Stimulated activated CD4-positive, alpha-beta T cell treated with anti-CD3 and anti-CD28 coated beads, Interleukin-12 subunit alpha, Interleukin-12 subunit beta, amount 100 ng/mL, for 48 hours (primary cell): Measurements from ENCODE around the gene SYNE1.
A peak's percentile ranks its signal among the peaks of the same experiment; 100 is the strongest.

Experiments
- DNase-seq, 3 donors: peaks; one replicate each; pipeline ENCODE4 v3.0.0-alpha.2; 2020; ENCODE audit warnings: low read depth in 2 of 3, low spot score in 1 of 3

SYNE1 gene

DNA sequence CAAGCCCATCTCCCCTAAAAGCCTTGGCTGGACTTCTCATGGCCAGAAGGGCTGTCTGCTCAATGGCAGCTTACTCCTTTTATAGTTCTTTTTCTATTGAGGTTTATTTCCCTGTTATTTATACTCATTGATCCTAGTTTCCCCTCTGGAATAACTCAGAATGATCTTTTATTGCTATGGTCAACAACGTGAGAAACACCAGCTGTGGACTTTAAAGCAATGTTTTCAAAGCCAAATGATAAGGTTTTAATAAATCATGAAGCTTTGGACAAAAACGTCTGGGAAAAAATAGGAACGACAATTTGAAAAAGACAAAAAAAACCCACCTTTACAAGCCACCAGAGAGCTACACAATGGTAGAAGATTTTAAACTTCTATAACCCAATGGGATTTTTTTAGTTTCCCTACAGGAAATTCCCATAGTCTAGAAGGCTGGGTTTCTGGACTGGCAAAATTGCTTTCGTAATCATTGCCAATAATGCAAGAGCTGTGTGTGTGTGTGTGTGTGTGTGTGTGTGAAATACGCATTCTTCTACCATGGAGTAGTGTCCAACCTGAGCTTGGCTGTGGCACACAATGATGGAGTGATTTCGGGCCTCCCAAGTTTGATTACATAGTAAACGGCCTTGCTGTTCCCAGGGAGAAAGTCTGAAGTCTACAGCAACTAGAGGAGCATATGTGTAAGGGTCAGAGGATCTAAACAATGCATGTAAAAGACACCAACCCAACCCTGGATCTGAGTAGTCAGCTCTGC is 396.0 kb downstream of the SYNE1 start:
- DNase-seq: no peak

DNA sequence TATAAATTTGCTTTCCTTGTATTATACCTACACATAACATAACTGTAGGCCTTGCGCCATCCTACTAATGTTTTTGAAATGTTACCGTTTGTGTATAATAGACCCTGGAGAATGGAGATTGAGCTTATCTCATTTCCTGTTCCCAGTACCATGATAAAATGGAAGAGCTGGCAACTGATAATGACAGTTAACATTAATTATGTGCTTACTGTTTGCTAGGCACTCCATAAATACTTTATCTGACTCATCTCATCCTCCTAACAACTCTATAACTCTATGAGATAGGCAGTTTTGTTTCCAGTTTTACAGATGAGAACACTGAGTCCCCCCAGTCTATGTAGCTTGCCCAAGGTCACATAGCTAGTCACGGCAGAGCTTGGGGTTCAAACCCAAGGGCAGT is 396.7 kb downstream of the SYNE1 start:
- no peak for DNase-seq

DNA sequence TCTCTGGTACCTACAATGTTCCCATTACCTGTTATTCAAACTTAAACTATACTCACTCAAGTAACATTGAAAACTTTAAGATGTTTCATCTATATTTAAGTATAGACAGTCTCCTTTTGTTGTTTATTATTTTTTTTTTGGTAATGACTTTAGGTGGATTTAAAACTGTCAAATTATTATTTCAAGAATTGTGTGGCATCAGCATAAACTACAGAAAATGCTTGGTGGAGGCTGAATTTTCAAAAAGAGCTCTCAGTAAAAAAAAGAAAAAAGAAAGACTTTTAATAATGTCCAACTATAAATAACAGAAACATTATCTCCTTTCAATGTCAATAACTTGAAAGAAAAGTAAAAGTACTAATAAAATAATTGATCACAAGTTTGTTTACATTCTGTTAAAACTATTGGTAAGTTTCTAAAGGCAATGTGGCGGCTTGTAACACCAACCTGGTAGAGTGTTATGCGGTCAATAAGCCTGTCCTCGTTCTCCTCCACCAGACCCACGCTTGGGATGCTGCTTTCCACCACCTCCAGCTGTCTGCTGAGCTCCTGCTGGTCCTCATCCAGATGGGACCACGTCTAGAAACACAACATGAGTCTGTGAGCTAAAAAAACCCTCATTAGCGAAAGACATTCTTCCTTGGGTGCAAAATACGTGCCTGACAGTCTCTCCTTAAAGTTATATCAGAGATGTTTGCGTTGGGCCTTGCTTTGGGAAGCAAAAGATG is 400.6 kb downstream of the SYNE1 start:
- no peak for DNase-seq

DNA sequence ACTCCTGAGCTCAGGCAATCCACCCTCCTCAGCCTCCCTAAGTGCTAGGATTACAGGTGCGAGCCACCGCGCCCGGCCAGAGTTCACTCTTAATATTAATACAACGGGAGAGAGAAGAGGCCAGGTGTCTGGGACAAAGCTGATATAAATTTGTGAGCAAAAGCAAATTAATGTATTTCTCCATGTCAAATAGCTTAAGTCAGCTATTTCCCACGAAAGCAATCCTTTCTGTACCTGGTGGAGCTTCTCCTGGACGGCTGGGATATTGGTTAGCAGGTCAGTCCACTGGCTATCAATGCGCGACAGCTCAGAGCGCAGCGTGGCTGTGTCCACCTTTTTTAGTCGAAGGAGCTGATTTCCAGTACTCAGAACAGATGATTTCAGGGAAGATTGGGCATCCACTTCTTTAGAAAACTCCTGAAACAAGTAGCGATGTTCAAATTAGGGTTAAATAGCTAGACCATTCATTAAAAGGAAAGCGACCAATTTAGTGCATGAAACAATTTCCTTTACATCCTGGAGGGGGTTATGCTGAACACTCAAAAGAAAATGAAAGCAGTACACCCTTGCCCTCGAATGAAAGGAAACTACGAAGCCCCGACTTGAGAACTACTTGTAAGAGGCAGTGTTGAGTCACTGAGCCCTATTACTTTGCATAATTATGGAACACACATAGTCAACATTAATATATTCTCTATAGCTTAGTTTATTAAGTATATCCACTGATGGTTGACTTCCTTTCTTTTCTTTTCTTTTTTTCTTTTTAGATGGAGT is 403.4 kb downstream of the SYNE1 start:
- no peak for DNase-seq

DNA sequence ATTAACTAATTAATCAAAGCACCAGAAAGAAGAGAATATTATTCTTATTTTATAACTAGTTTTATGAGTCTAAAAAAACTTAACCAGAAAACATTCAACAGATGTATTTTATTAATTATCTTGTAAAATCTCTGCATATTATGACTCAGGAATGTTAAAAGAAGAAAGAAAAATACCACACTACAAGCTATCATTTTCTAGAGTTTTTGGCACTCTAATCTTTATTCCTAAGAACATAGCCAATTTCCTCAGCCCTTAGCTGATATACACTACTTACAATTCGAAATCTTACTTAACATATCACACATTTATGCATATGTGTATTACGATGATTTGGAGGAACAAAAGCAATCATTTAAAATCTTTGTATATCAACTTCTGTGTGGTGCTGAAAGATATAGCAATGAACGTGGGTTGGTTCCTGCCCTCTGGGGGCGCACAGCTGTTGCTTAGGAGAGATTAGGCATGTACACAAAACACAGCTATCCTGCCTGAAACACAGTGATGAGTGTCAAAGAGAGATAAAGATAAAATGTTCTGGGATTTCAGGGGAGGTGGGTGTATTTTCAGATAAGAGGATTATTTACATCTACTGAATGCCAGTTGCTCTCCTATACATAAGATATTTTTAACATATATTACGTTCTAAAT is 404.5 kb downstream of the SYNE1 start:
- peak in 1 of 3 donors; percentile 5 for DNase-seq

DNA sequence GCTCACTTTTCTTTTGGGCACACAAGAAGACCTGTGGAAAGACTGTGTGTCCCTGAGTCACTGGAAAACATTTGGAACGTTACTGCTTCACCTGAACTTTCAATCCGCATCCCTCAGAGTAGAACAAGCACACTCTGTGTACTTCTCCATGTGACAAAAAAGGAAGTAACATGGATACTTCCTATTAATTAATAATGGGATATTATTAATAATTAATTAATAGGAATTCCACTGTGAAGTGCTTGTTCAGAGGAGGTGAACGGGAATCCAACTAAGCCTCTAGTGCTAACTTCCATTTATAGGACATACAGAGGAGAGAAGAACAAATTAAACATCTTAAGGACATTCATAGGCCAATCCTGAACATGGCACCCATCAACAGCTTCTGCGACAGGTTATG is 407.8 kb downstream of the SYNE1 start:
- DNase-seq: no peak

DNA sequence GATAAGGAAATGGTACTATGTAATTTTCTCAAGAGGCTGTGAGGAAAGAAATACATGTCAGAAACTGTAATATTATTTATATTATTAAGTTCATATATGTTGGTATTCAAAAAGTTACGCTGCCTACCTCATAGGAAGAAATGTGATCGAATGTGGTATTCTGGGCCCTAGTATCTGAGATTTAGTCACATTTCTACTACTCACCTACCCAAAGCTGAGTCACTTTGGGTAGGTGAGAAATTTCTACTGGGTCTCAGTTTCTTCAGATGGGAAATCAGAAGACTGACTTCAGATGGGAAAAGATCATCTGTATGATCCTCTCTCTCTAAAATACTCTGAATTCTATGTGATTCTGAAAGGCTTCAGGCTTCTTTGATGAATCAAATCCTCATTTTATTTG is 411.0 kb downstream of the SYNE1 start:
- no peak for DNase-seq

DNA sequence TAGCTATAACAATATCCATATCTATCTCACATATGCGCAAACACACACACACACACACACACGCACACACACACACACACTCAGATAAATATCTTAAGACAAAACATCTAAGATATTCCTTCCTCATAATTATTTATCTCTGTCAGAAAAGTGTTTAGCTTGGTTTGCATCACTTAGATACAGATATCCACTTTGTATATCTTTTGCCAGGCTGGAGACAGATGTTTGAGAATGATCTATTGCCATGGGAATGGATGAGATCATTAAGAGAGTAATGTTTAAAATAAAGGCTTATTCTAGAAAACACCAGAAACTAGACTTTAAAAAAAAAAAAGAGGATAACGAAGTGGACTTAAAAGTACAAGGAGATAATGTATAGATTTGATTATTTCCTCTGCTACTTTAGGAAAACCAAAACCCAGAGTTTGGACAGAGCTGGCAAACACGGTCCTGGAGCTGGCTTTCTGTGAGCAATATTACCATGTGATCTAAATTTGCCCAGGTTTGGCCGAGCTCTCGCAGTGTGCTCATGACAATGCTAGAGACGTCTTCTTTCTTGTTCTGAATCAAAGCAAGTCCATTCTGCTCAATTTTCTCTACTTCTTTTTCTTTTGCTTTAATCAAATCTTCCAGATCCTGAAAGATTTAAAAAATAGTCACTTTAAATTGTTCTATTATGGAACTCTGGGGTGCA is 411.8 kb downstream of the SYNE1 start:
- DNase-seq: no peak

DNA sequence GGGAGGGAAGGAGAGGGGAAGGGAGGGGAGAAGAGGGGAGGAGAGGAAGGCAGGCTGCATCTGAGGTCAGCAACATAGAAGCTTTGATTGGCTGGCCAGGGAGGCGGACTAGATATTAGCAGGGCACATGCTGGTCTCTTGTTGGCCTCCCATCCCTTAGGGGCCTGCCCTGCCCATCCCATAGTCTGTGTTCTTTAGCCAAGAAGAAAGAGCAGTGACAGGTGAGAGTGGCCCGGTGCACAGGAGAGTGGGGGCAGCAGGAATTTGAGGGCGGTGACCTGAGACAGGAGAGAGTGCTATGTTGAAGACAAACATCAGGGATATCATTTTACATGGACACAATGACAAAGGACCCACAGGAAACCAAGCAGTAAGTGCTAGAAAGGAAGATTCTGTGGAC is 413.5 kb downstream of the SYNE1 start:
- no peak for DNase-seq

DNA sequence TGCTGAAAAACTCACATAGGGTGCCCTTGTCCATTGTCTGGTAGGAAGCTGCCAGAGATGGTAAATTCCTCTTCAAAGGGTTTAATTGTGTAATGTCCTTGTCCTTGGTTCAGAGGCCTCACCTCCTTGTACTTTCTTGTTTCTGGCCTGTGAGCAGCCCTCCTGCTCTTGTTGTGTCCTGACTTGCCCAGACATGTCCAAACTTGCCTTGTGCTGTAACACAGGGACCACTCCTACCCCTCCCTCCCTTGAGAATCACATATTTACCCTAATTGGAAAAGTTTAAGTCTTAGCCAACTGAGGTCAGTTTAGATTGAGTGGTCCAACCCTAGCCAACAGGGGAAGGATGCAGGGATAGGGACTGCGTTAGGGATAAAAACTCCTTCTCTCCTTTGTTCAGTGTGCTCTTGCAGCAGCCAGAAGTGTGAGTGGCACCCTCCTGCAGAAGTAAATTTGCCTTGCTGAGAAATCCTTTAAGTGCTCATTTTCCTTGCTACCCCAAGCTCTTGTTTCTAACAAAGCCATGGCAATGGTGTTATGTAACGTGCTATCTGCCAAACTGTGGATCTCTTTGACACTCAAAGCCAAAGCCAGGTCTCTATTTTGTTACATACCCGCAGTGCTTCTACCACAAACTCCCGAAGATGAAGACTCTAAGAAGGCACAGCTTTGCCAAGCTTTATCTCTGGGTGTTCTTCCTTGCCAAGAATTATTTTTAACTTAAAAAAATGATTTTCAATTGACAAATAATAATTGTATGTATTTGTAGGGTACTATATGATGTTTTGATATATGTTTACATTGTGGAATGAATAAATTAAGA is 415.1 kb downstream of the SYNE1 start:
- DNase-seq: no peak

DNA sequence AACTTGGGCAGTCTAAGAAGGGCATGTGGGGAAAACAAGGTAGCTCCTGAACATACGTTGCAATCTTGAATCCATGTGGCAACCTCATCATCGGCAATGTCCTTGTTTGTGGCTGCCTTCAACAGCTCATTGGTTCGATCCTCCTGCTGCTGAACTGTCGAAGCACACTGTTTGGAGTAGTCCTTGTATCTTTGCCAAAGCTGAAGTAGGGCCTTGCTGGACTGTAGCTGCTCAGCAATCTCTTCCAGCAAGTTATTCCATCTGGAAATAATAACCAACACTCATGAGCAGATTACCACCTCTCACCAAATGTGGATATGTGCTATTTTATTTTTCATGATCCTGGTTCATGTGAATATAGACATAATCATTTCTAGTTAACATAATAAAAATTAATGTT is 416.4 kb downstream of the SYNE1 start:
- DNase-seq: no peak

DNA sequence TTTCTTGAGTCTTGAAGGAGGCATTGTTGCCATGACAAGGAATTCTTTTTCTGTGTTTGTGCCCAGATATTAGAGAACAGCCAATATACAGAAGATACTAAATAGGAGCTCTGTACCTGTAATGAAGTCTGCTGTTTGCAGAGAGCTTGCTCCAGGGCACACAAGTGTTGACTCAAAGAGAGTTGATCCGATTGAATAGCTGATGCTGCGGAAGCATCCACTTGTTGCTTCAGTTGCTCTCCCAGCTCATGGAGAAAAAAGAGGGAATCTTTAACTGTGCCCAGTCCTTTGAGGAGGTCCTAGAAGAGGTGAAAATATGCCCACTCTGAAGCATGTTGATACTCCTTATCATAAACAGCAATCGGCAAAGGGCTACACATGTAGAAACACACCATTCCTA is 418.3 kb downstream of the SYNE1 start:
- no peak for DNase-seq

DNA sequence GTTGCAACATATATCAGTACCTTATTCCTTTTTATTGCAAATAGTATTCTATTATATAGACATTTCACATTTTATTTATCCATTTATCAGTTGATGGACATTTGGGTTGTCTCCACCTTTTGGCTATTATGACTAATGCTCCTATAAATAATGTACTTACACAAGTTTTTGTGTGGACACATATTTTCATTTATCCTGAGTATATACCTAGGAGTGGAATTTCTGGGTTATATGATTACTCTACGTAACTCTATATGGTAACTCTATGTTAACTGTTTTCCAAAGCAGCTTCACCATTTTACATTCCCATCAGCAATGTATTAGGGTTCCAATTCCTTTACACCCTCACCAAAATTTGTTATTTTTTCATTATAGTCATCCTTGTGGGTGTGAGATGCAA is 424.7 kb downstream of the SYNE1 start:
- DNase-seq: no peak

DNA sequence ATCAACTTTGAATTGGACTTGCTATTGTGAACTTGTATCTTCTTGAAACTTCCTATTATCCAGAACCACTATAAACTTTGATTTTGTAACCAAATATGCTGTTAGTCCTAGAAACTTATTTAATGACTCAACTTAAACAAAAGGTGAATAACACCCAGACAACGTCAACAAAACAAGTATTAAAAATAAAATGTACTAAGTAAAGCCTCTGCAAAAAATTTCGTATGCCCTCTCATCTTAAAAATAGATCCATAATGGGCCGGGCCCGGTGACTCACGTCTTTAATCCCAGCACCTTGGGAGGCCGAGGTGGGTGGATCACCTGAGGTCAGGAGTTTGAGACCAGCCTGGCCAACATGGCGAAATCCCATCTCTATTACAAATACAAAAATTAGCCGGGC is 428.0 kb downstream of the SYNE1 start:
- DNase-seq: no peak

DNA sequence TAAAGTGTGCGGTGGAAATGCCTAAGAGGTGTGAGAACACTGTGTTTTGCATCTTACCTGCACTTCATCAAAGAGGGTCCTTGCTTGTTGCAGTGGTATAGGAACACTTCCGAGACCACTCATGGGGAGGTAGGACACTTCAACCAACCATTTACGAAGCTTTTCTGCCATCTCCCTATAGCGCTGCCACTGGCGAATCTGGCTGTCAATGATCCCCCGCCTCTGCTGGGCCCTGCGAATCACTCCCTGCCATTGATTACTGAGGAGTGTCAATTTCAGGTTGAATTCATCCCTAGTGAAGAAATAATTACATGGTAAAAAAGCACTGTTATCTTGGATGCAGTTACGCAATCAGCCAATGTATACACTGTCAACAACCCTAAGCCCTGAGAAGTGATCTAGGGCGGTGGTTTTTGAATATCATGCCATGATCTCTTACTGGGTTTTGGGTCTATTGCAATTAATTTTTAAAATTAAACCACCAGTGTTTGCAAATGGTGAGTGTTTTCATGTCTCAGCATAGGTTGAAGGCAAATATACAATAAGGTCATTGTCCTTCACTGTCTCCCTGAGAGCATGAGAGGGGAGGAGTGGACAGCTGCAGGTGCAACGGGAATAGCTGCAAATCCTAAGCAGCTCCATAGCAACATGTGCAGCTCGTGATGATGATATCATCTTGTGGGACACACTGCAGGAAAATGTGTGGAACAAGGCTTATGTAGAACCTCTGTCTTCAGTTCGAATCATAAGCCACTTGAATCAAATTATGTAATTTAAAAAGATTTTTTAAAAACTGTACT is 429.0 kb downstream of the SYNE1 start:
- no peak for DNase-seq

DNA sequence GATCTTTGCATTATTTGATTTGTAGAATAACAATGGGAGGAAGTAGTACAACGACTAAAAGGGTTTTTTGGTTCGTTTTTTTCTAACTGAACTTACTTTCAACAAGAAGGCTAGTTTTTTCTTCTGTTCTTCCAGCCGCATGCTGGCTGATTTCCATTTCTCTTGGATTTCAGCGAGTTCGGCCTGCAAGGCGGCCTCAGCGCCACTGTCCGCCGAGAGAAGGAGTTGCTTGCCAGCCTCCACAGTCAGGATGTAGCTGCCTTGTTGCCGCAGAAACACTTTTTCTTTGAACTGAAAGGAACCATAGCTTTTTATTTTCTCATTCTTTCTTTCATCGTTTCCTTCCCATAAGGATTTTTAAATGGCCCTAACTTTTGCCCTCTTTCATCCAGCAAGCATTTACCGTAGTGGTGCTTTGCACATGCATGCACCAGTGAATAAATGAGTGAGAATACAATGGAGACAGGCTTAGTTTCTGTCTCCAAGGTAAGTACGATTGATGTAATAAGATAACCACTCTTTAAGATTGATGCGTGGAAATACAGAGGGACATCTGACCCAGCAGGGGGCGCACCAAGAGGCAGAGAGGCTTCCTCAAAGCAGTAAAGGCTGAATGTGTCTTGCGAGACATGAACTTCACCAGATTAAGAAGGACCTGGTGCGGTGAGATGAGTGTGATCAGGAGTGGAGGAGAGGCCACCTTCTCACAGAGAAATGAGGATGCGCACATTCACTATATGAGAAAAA is 430.9 kb downstream of the SYNE1 start:
- peak; percentile 17 to 44 (median 31) for DNase-seq

DNA sequence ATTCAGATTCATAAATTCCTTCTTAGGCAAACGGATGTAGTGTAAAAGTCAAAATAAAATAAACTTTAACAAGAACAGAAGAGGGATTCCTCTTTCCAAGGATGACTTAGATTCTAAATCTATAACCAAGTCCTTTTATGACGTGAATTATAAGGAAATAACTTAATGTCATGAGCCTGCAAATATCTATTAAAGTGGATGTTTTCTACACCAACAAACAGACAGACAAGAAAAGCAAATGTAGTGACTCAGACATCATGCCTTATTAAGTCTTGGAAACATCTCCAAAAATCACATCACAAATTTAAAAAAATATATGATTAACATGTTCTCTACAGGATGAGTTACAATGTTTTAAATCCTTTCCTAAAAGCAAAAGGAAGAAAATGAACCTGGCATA is 432.6 kb downstream of the SYNE1 start:
- DNase-seq: no peak

DNA sequence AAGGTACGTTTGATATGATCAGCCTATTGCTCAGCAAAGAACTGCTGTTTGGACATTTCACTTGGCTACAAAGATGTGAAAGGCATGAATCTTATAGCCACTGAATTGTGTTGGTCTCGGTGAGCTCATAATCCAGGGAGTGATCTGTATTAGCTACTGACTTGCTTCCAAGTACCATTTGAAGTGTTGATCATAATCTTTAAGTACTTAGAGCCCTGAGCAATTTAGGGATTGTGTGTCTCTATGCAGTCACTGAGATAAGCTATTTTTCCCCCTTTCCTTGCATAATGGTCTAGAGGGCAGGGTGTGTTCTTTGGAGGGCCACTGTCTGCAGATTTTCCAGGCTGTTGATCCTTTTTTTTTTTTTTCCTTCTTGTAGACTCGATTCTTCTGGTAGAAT is 436.0 kb downstream of the SYNE1 start:
- DNase-seq: no peak

DNA sequence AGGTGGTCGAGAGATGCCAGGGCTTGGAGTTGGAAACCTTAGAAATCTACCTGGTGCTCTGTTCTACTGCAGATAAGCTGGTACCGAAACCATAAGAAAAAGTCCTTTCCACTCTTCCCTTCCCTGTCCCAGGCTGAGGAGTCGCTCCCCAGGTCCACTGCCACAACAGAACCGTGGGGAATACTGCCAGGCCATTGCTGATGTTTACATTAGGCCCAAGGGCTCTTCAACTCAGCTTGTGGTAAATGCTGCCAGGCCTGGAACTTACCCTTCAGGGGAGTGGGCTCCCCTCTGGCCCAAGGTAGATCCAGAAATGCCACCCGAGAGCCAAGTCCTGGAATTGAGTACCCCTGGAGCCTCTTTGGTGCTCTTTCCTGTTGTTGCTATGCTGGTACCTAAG is 441.3 kb downstream of the SYNE1 start:
- DNase-seq: no peak
